Left lobe of liver (tissue), 2 donors: ENCODE data around the gene EIF3D. TPM values are rescaled to one million over a fixed set of nuclear protein-coding genes. Genes with fewer than 3 reads are reported as not detected.

Experiments
- ATAC-seq: fragments of 200-7000 bp; cut with Tn5 transposase; one replicate; pipeline ENCODE4 v1.9.1; 2020; ENCODE audit warnings: mild to moderate bottlenecking, moderate library complexity
- DNase-seq: peaks from one replicate; pipeline ENCODE4 v3.0.0-alpha.2; 2020; ENCODE audit warnings: low spot score
- total RNA-seq: library from RNA; stranded (reverse); gene quantifications from one replicate; pipeline ENCODE4 v1.2.1, GENCODE V29; 2021
- donor health status: DM: no; HTN: no; CAD: no; lungs with moderate emphysema.
- donor health status: DM: no; HTN: yes; CAD: no.

The EIF3D gene, protein sequence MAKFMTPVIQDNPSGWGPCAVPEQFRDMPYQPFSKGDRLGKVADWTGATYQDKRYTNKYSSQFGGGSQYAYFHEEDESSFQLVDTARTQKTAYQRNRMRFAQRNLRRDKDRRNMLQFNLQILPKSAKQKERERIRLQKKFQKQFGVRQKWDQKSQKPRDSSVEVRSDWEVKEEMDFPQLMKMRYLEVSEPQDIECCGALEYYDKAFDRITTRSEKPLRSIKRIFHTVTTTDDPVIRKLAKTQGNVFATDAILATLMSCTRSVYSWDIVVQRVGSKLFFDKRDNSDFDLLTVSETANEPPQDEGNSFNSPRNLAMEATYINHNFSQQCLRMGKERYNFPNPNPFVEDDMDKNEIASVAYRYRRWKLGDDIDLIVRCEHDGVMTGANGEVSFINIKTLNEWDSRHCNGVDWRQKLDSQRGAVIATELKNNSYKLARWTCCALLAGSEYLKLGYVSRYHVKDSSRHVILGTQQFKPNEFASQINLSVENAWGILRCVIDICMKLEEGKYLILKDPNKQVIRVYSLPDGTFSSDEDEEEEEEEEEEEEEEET
- 34.5 TPM for total RNA-seq

DNA sequence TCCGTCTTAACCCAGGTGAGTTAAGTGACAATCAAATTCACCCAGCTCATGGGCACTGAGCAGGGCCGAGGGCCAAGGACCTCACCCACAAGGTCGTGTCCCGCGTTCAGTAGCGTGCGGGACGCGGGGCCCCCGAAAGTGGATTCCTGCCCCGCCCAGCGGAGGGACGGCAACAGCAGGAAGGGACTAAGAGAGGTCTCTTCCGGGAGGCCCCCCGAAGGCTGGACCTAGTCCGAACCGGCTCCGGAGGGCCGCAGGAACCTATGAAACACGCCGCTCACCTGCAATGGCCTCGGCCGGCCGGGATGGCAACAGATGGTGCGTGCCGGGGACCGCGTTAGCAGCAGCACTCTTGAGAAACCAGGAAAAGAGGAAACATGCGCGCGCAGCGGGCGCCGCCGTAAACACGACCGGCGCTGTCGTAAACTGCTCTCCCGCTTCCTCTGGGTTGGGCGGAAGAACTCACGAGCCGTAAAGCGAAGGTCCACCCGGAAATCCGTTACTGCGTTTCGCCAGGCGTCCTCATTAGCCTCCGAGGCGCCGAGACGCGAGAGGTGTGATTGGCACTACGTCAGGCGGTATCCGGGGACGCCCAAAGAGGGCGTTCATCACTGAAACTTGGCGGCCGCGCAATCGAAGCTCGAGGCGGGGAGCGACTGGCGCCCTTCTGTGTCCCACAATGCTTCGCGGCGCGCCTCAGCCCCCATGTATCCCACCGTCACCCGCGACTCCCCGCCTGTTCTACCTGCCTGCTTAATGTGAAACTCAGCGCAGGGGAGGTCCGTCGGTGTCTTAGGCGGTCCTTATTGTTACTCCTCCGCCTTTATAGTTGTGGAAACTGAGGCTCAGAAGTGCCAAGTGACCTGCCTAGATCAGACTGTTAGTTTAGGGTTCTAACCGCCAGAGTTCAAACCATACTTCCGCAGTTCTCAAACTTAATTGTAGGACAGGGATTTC is at the start of gene EIF3D:
Gene EIF3D, minus strand, starts transcription at position 372 of the 957 bp plus-strand sequence. CDS start 3,045 bp downstream, outside the sequence.
- ATAC-seq (peak; percentile 92), DNase-seq (peak; percentile 99)

DNA sequence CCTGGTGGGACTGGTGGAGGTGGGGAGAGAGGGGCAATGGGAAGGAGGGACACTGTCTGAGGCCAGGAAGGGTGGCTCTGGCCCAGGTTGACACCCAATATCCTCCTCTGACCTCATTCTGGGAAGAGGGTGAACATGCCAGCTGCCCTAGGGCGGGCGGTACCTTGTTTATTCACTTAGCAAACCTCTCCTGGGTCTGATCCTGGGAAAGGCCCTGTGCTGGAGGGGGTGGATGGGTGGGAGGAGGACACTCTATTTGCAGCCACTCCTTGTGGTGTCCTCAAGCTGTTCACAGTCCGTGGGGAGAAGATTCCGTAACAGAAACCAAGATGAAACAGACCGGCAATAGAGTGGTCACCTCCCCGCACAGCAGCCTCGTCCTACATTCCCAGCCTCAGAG is 49.7 kb upstream of the EIF3D start:
- DNase-seq (no peak), ATAC-seq (no peak)

DNA sequence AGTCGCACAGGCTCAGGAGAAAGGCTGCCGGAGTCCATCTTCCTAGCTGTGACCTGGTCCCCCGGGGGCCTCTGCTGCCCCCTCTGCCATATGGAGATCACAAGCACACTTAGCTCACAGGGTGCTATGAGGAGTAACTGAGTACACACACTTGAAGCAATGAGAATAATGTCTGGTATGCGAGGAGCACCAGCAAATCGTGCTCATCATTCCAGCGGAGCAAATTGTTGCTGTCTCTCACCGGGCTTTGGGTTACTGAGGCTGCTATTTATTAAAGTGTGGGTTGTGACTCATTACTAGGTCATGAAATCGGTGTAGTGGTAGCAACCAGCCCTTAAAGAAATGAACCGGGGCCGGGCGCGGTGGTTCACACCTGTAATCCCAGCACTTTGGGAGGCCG is 48.1 kb upstream of the EIF3D start:
- DNase-seq (no peak), ATAC-seq (no peak)

DNA sequence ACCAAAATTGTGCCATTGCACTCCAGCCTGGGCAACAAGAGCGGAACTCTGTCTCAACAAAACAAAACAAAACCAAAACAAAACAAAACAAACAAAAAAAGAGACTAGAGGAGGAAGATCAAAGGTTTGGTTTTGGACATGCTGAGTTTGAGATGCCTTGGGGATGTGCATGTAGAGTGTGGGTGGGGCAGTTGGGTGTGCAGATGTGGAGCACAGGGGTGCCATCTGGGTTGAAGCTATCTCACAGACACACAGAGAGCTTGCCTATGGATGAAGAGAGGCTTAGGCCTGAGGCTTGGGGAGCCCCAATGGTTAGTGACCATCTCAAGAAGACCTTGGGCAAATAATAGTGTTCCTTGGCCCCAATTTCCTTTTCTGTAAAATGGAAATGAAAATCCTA is 45.8 kb upstream of the EIF3D start:
- DNase-seq = no peak

DNA sequence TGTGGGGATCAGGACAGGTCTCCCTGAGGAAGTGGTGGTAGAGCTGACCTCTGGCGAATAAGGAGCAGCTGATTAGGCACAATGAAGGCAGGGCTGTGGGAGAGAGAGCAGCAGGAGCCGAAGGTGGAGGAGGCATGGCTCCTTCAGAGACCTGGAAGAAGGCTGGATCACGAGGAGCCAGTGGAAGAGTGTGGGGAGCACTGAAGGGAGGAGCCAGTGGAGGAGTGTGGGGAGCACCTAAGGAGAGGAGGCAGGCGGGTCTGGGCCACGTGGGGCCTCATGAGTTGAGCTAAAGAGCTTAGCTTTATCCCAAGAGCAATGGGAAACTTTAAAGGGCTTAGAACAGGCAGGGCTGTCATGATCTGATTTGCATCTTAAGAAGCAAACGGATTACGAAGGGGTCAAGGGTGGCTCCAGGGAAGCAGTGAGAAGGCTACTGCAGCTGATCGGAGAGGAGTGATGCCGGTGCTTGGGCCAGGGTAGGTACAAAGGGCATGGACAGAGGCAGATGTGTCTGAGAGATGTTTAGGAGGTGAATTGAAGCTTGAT is 44.9 kb upstream of the EIF3D start:
- DNase-seq = no peak
- ATAC-seq = no peak

More for the DNA sequence above, 45.8 kb upstream of the EIF3D start:
- ATAC-seq = no peak

DNA sequence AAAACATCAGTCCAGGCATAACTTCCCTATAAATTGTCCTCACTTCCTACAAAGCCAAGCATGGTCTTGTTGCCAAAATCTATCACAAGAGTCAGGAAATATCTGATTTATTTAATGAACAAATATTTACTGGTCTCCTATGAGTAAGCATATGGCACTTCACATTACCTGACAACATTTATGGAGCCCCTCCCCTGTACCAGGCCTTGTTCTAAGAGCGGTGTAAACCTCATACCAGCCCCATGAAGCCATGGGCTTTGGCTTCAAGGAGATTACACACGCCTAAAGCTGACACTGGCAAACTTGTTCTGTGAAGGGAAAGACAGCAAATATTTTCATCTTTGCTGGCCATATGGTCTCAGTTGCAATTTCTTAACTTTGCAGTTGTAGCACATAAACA is 43.0 kb upstream of the EIF3D start:
- ATAC-seq = no peak
- DNase-seq = no peak

DNA sequence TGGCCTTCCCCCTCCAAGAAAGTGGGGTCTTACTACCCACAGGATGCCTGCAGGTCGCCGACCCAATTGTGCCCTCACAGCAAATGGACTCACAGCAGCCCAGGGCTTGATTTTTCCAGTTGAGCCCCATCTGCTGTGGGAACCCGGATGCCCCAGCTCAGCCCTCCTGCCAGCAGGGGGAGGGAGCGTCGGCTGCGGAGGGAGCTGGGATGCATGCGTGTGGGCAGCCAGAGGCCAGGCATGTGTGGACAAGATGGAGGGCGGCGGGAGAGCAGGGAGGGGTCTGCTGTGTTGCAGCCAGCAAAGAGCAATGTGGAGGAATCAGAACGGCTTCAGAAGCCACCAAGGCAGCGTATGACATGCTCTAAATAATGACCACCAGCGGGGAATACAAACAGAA is 41.0 kb upstream of the EIF3D start:
- no peak for DNase-seq
- ATAC-seq = no peak

DNA sequence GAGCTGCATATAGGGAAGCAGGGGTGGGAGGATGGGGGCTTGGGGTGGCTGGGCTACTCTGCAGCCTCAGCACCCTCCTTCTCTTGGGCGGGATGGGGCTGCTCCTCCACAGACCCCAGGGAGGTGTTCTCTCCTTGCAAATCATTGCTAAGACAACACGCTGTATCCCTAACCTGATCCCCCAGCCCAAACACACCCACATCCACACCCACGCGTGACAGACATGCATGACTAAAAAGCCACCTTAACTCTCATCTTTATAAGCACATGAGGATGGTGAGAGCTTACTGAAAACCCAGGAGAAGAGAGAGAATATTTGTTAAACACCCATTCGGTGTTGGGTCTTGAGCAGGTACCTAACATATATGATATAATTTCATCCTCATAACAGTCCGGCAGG is 39.9 kb upstream of the EIF3D start:
- ATAC-seq = no peak

DNA sequence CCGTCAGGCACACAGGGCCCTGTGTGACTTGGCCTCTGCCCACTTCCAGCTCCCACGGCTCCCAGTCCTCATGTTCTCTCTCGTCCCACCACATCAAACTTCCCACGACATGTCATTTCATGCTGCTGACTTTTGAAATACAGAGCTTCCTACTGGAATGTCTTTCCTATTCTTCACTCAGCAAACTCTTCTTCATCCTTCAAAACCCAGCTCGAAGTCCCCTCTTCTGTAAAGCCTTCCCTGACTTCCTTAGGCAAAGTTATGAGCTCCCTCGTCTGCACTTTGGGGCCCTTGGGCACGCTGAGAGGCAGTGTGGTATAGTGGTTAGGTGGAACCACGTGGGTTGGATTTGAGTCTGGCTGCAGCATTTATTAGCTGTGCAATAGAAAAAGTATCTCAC is 37.8 kb upstream of the EIF3D start:
- no peak for ATAC-seq
- DNase-seq = no peak

More for the DNA sequence above, 39.9 kb upstream of the EIF3D start:
- DNase-seq = no peak

DNA sequence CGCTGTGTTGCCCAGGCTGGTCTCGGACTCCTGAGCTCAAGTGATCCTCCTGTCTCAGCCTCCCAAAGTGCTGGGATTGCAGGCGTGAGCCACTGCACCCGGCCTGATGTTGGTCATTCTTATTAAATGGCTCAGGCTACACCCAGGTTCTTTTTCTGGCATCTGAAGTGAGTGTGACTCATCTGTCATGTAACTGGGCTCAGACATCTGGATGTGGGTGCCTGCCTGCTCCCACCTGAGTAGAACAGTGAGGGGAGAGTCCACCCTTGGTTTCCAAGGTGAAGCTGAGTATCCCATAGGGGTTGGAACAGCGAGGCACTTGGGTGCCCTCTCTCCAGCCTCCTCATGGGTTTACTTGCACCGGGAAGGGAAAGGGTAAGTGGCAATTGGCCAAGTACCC is 36.7 kb upstream of the EIF3D start:
- no peak for ATAC-seq
- no peak for DNase-seq

DNA sequence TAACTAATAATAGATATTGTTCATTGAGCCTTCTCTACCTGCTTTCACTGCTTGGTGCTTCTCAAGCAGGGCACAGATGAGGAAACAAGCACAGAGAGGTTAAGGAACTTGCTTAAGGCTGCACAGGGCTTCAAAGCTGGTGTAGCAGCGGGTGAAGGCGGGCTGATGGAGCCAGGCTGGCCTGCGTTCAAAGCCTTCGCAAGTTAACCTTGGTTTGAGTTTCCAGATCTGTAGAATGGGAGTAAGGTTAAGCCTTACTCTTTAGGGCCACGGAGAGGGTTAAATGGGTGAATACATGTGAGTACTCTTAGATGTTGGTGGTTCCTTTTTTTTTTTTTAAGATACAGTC is 36.2 kb upstream of the EIF3D start:
- no peak for ATAC-seq

DNA sequence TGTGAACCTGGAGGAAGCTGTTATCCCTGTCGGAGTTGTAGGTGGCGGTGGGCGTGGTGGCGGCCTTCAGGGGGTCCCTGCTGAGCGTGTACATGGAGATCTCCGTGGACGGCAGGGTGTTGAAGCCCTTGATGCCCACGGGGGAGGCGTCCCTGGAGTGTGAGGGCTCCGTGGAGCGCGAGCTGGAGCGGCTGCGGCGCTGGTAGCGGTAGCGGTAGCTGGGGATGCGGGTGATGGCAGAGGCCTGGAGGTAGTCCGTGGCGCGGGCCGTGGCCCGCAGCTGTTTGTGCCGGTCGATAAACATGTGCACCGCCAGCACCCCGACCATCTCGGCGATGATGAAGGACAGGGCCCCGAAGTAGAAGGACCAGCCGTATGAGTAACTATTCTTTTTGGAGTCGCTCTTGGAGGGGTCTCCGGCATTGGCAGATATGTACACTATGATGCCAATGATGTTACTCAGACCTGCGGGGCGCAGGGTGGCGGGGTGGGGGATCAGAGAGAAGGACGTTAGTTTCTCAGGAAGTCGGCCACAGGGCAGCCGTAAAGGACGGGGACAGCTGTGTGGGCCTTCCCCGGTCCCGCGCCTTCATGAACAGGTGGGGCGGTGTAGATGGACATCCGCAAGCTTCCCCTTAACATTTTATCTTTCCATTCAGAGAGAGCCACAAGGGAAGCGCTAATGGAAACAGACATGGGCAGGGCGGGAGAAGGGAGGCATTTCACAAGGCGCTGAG is 35.6 kb upstream of the EIF3D start:
- DNase-seq (no peak), ATAC-seq (no peak)

More for the DNA sequence above, 36.2 kb upstream of the EIF3D start:
- no peak for DNase-seq

DNA sequence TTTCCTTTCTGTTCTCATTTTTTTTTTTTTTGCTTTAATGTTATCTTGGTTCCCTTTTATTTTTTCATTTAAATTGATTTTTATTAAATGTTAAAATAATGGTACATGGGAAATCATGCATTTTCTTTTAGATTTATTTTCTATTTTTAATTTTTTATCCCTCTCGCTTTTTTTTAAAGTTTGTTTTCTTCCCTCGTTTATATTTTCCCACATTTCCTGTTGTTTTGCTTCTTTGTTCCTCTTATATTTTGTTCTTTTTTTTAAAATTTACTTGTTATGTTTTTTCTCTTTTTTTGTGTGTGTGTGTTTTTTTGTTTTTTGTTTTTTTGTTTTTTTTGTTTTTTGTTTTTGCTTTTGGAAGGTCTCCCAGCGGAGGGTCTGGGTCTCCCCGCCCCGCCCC is 34.9 kb upstream of the EIF3D start:
- DNase-seq (no peak), ATAC-seq (no peak)

DNA sequence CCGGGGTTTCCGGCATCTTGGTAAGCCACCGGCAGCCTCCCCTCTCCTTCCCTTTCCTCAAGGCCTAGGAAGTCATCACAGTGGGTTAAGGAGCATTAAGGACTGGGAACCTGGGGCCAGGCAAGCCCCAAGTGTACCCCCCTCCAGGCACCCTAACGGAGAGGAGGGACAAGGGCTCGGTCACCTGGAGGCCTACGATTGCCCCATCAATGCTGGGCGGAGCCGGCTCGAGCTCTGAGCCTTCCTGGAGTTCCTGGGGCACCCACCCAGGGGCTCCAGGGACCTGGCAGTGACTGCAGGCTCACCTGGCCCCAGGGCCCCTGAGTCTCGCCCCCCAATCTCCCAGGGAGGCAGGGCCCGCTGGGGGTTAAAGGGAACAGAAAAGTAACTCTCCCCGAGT is 34.5 kb upstream of the EIF3D start:
- DNase-seq (no peak), ATAC-seq (no peak)

DNA sequence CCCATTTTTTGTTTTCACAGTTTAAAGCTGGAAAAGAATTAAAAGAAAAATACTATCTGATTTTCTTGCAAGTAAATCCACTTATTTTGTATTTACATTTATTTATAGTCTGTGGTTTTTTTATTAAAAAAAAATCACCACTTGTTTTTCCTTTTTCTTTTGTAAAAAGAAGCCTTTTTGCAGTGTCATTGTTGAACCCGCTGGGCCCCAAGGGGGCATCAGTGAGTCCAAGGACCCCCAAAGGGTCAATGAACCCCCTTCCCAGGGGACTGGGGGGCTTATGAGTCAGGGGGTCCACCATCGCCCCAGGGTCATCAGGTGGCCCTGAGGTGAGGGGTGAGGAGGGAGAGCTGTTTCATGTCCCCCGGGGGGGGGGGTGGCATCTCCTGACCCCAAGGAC is 34.0 kb upstream of the EIF3D start:
- ATAC-seq (no peak), DNase-seq (no peak)

DNA sequence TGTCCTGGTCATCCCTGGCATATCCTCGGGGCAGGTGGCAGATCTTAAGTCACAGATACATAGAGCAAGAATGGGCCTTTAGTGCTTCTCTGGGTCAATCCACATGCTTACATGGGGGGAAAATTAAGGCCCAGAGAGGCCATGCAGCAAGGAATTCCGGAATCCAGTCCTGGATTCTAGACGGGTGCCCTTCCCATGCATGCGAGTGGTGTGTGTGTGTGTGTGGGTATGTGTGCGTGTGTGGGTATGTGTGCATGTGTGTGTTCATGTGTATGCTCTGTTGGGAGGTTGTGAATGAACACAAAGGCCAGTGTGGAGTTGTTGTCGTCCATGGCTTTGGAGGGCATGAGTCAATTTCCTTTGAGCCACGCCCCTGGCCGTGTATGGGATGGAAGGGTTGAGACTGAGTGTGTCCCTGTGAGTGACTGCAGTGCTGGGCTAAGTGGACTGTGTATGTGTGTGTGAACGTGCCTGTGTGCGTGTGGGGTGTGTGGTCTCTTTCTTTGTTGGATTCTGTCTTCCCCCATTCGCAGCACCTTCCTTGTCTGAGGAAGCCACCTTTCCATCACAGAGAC is 33.4 kb upstream of the EIF3D start:
- no peak for ATAC-seq

DNA sequence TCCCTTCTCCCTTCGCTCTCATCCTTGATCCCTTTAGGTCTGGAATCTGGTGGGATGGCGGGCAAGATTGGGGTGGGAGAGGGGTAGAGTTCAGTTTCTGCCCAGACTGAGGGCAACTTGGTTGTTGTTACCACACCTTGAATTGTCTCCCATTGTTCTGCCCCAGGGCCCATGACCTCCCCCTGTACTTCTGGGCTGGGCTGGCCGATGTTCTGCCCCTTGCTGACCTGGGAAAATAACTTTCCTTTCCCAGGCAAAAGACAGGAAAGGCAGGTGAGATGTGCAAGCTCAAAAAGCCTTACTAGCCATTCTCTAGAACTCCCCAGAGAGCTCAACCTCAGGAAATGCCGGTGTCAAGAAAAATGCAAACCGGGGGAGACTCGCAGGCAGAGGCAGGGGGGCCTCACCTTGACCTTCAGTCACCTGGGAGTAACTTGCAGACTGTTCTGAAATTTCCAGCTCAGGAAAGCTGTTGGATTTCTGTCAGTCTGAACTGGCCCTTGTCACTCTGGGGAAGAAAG is 32.4 kb upstream of the EIF3D start:
- DNase-seq = no peak
- ATAC-seq = no peak

More for the DNA sequence above, 33.4 kb upstream of the EIF3D start:
- no peak for DNase-seq

DNA sequence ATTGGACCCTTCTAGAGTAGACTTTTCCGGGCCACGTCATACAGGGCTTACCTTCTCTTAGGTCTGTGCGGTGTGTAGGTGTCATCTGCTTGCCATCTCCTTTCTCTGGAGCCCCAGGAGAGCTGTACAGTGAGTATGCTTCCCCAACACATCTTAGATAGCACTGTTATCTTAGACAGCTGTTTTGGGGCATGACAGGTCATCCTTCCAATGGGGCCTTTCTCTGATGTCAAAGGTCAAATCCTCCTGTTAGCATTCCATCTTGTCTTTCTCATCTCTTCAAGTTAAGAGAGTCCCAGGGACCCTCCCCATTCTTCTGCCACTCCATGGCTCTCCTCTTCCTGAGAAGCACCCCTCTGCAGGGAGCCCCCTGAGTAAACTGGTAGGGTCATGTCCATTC is 31.0 kb upstream of the EIF3D start:
- no peak for ATAC-seq

DNA sequence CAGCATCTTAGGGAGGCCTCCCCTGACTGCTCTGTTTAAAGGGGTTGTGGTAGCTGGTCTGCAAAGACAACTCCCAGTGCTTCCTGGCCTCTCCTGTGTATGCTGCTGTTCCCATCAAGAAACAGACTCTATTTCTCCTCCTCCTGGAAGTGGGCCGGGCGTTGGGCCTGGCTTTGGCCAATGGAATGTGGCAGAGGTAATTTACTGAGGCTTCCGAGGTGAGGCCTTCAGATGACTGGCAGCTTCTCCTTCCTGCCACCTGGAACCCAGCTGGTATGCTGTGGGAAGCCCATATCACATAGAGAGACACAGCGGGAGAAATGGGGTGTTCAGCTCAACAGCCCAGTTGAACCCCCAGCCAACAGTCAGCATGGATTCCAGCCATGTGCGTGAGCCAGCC is 25.1 kb upstream of the EIF3D start:
- ATAC-seq (no peak), DNase-seq (no peak)

More for the DNA sequence above, 31.0 kb upstream of the EIF3D start:
- DNase-seq = no peak

DNA sequence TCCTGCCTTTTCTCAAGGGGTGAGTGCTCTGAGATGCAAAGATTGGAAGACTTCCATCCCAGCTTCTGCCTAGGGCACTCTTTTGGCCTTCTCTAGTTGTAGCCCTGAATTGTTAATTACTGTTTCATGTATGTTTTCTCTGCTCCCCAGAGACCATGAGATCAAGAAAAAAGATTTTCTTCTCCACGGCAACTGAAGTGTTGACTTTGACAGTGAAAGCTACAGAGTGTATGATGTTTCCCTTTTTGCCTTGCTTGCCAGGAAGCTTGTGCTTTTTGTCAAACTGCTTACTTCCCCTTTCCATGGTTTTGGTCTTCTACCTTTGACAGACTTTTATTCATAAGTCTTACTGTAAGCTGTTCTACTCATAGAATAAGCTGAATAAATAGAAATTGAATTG is 23.3 kb upstream of the EIF3D start:
- ATAC-seq (no peak), DNase-seq (no peak)
